ENCODE results near the gene ANKRD13C.
"Not testable (repeated sequence)": the region's sequence is repeated elsewhere in the genome, so short reads cannot be mapped to it uniquely, and the experiment has no call there.

The ANKRD13C gene

GRCh38 chr1:70354332-70355110 lies at the start of gene ANKRD13C:
ANKRD13C (minus strand) TSS chr1:70354722; CDS start chr1:70354408, 314 bp downstream.
- peak; percentile 94 for DNase-seq (ENCODE audit: low spot score)

DNA sequence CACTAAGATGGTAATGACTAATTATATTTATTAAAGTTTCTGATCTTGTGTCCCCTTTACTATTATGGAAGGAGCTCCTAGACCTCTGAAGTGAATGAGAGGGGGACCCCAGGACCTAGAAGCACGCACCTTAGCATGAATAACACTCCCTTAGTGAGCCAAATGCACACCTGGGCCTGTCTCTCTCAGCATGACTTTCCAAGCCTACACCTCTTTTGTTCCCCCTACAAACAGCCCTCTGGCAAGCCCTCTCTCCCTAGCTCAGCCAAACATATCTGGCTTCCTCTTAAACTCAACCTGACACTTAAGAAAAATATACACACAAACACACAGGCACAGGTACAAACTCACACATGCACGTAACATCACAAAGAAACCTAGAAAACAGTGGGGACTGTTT lies 49.2 kb upstream of the ANKRD13C start:
- no peak for DNase-seq (ENCODE audit: low spot score)

DNA sequence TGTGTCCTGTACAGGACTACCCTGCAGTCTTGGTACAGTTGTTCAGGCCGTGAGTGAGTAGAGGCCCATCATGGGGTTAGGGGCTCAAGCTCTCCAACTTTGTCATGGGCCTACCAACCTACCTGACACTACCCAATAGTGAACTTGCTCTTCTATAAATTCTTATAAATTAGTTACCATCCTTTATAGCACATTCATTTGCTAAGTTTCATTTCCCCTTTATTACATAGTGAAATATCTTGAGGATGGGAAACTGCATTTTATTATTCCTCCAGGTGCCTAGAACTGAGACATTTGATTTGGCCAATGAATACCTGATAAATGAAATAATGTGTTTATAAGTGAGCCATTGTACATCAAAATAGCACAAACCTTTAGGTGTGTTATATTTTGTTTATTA lies 47.5 kb upstream of the ANKRD13C start:
- DNase-seq (ENCODE audit: low spot score), result no peak

- no peak for DNase-seq (ENCODE audit: low spot score)
Observed at GRCh38 chr1:70400335-70400734, 45.8 kb upstream of the ANKRD13C start.

GRCh38 chr1:70397013-70397412 lies 42.5 kb upstream of the ANKRD13C start:
- no peak for DNase-seq (ENCODE audit: low spot score)

- no peak for DNase-seq (ENCODE audit: low spot score)
Observed at GRCh38 chr1:70396607-70397006, 42.1 kb upstream of the ANKRD13C start.

DNA sequence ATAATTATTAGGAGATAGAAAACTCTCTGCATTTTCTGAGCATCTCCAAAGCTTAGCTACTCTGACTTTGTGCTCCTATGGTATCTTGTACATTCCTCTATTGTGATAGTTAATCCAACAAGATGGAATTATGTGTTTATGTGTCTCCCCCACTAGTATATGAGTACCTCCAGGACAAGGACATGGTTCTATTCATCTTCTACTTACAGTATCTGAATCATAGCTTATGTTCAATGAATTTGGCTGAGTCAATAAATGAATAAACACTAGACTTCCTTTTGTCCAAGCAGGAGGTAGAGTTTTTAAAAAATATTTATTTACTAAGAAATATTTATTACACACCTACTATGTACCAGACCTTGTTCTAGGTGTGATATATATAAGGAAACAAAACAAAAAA lies 38.1 kb upstream of the ANKRD13C start:
- no peak for DNase-seq (ENCODE audit: low spot score)

DNA sequence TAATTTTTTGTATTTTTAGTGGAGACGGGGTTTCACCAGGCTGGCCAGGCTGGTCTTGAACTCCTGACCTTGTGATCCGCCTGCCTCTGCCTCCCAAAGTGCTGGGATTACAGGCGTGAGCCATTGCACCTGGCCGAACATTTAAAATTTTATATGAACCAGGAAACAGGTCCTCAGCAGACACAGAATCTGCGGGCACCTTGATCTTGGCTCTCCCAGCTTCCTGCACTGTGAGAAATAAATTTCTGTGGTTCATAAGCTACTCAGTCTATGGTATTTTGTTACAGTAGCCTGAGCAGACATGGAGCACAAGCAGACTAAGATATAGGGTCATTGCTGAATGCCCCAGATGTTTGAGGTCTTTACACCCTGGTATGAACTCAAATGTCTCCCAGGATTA lies 33.0 kb upstream of the ANKRD13C start:
- no peak for DNase-seq (ENCODE audit: low spot score)

GRCh38 chr1:70386121-70386520 lies 31.6 kb upstream of the ANKRD13C start:
- DNase-seq (ENCODE audit: low spot score), result no peak

DNA sequence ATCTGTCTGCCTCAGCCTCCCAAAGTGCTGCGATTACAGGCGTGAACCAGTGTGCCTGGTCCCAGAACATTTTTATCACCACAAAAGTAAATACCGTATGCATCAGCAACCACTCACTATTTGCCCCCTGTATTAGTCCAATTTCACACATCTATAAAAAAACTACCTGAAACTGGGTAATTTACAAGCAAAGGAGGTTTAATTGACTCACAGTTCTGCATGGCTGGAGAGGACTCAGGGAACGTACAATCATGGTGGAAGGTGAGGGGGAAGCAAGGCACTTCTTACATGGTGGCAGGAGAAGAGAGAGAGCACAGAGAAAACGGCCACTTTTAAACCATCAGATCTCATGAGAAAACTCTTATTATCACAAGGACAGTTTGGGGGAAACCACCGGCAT lies 31.0 kb upstream of the ANKRD13C start:
- no peak for DNase-seq (ENCODE audit: low spot score)

DNA sequence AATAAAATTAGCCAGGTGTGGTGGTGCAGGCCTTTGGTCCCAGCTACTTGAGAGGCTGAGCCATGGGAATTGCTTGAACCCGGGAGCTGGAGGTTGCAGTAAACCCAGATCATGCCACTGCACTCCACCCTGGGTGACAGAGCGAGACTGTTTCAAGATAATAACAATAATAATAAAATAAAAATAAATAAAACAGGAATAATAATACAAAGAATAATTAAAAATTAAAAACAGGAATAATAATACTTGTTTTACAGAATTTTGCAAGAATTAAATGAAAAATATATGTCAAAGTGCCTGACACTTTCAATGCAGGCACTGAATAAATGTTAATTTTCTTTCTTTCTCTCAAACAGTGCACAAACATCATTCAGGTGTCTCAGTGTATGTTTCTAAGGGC lies 30.0 kb upstream of the ANKRD13C start:
- DNase-seq (ENCODE audit: low spot score), result no peak

DNA sequence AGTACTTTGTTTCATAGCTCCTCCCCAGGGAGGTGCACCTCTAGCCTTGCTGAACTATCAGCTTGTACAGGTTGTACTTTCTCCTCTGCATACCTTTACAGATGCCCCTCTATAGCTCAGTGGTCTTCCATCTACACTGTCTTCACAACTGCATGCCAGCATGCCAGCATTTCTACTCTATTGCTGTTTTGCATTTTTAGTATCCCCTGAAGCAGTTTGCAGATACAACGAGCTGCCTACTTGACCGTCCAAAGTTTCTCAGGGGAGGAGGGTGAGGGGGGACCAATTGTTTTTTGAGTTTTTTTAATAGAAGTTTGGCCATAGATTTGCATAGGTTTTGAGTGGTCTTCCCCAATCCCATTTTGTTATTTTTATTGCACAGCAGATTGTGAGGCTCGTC lies 29.0 kb upstream of the ANKRD13C start:
- DNase-seq (ENCODE audit: low spot score), result no peak

DNA sequence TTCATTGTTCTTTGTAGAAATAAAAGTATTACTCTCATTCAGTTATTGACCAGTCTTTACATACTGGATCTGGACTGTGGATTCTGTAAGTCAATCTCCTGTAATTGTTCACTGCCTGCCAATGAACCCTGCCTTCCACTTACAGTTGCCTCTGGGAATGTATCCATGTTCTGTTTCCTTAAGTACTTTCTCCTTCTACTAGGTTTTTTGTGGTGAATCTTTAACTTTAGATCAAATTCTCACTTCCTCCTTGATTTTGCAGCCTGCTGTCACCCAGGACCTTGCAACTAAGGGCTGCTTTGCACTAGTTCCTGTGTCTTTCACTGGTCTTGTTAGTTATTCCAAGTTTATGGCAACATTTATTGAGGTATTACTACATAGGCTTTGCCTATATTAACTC lies 28.2 kb upstream of the ANKRD13C start:
- no peak for DNase-seq (ENCODE audit: low spot score)

- DNase-seq (ENCODE audit: low spot score), result no peak
Observed at GRCh38 chr1:70376196-70376595, 21.7 kb upstream of the ANKRD13C start.

DNA sequence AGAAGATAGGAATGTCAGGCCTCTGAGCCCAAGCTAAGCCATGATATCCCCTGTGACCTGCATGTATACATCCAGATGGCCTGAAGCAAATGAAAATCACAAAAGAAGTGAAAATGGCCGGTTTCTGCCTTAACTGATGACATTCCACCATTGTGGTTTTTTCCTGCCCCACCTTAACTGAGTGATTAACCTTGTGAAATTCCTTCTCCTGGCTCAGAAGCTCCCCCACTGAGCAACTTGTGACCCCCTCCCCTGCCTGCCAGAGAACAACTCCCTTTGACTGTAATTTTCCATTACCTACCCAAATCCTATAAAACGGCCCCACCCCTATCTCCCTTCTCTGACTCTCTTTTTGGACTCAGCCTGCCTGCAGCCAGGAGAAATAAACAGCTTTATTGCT lies 19.1 kb upstream of the ANKRD13C start:
- DNase-seq (ENCODE audit: low spot score), result not testable (repeated sequence)

- DNase-seq (ENCODE audit: low spot score), result no peak
Observed at GRCh38 chr1:70372426-70372825, 17.9 kb upstream of the ANKRD13C start.

DNA sequence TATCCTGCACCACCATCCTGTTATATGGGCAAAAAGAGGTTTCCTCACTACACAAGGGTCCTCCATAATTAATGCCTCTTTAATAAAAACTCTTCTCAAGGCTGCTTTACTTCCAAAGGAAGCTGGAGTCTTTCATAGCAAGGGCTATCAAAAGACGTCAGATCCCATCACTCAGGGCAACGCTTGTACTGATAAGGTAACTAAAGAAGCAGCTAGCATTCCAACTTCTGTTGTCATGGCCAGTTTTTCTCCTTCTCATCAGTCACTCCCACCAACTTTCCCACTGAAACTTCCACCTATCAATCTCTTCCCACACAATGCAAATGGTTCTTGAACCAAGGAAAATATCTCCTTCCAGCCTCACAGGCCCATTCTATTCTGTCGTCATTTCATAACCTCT lies 17.1 kb upstream of the ANKRD13C start:
- not testable (repeated sequence) for DNase-seq (ENCODE audit: low spot score)

GRCh38 chr1:70367397-70367796 lies 12.9 kb upstream of the ANKRD13C start:
- not testable (repeated sequence) for DNase-seq (ENCODE audit: low spot score)

GRCh38 chr1:70366997-70367396 lies 12.5 kb upstream of the ANKRD13C start:
- not testable (repeated sequence) for DNase-seq (ENCODE audit: low spot score)

DNA sequence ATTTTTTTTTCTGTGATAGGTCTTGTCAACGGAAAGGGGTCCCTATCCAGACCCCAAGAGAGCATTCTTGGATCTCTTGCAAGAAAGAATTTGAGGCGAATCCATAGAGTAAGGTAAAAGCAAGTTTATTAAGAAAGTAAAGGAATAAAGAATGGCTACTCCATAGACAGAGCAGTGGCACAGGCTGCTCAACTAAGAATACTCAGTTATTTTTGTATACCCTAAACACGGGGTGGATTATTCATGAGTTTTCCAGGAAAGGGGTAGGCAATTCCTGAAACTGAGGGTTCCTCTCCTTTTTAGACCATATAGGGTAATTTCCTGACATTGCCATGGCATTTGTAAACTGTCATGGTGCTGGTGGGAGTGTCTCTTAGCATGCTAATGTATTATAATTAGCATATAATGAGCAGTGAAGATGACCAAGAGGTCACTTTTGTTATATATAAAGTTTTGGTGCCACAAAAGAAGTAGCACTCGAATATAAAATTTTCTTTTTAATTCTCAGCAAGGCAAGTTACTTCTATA lies 12.0 kb upstream of the ANKRD13C start:
- not testable (repeated sequence) for DNase-seq (ENCODE audit: low spot score)

GRCh38 chr1:70364439-70364838 lies 9.9 kb upstream of the ANKRD13C start:
- no peak for DNase-seq (ENCODE audit: low spot score)

GRCh38 chr1:70361727-70362398 lies 7.3 kb upstream of the ANKRD13C start:
- no peak for DNase-seq (ENCODE audit: low spot score)

DNA sequence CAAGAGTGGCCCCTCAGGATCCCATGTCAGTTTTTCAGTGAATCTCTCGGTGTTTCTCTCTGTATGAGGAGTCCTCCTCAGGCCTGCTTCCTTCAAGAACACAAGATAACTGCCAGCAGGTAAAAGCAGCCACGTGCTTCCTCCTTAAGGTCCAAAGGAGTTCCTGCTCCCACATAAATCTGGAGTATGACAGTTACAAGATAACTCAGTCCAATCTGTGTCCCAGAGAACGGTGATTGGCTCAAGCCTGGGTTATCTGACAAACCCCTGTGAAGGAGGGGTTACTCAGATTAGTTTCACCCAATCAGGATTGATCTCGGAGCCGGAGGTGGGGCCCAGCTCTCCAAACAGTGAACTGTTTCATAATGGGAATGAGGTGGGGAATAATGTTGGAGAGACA lies 5.8 kb upstream of the ANKRD13C start:
- no peak for DNase-seq (ENCODE audit: low spot score)

All from pons (tissue), 1 donor.